Measurements from ENCODE around the gene CROCC2. TPM values are rescaled to one million over a fixed set of nuclear protein-coding genes. Genes with fewer than 3 reads are reported as not detected.

The CROCC2 gene
- polyA plus RNA-seq, 1 experiment: not detected

DNA sequence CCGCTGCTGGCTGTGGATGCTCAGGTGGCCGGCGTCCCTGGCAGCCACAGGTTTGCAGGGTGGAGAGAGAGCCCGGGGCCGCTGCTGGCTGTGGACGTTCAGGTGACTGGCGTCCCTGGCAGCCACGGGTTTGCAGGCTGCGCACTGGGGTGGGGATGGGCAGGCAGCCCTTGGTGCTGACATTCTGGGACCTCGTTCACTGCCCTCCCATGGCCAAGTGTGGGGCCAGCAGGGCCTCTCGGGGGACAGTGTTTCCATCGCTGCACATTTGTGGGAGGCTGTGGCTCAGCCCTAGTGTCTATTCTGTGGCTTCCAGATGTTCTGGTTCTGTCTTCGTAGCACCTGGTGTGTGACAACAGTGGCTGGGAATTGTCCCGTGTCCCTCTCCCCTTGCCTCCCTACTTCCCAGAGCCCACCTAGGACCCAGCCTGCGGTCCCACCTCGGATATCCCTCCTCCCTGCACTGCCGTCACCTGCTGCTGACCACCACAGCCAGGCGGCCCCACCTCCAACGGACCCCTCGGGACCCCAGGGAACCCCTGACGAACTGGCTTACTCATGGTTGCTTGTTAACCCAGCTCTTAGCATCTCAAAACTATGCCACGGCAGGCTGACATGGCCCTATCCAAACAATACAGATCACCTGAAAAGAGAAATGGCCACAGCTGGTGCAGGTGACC, 915 bp downstream of the CROCC2 start:
- CTCF ChIA-PET: no interaction called here
- POLR2A ChIA-PET: no interaction called here

DNA sequence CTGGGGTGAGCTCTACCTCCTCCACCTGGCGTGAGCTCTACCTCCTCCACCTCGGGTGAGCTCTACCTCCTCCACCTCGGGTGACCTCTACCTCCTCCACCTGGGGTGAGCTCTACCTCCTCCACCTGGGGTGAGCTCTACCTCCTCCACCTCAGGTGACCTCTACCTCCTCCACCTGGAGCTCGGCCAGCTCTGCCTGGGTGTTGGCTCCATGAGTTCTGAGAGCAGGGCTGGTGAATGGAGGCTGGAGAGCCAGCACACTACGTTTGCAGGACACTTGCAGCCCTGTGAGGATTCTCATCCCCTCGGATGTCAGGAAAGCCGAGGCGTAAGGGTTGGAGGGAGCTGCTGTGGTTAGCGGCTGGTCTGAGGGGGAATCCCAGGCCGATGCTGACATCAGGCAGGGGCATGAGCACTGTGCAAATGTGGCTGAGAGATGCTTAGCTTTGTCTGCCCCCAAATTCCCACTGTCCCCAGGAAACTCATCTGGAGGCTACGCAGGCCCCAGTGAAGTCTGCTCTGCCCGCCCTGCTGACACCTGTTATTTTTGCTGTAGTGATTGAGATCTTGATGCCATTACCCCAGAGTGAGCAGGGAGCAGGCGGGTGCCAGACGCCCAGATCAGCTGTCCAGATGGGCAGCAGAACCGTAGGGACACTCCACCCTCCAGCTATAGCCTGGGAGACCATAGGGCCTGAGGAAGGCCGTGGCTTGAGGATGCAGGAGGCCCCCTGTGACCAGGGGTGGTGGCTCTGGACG, 3.3 kb downstream of the CROCC2 start:
- POLR2A ChIA-PET: no interaction called here
- Histone ChIP-seq H3K27ac (ENCODE audit: low read depth, low read length) (no peak overlapping the region), H3K9me3 (ENCODE audit: control insufficient read depth, insufficient read depth, low read length) (no peaks in the 10 kb centered on the region; the same call in 1 of the 2 replicates), H3K4me3 (ENCODE audit: low read depth, low read length) (no peak overlapping the region), H3K27me3 (ENCODE audit: control insufficient read depth, insufficient read depth, low read length) (peaks cover 2% of the 10 kb centered on the region)
- CTCF ChIA-PET: no interaction called here
- TF ChIP-seq, protein P1, sequence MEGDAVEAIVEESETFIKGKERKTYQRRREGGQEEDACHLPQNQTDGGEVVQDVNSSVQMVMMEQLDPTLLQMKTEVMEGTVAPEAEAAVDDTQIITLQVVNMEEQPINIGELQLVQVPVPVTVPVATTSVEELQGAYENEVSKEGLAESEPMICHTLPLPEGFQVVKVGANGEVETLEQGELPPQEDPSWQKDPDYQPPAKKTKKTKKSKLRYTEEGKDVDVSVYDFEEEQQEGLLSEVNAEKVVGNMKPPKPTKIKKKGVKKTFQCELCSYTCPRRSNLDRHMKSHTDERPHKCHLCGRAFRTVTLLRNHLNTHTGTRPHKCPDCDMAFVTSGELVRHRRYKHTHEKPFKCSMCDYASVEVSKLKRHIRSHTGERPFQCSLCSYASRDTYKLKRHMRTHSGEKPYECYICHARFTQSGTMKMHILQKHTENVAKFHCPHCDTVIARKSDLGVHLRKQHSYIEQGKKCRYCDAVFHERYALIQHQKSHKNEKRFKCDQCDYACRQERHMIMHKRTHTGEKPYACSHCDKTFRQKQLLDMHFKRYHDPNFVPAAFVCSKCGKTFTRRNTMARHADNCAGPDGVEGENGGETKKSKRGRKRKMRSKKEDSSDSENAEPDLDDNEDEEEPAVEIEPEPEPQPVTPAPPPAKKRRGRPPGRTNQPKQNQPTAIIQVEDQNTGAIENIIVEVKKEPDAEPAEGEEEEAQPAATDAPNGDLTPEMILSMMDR (IDR thresholded peaks at IDR 0.05; ENCODE audit: low read depth, low read length): no peak
- no peak for DNase-seq (ENCODE audit: low read depth, low spot score)

More for the DNA sequence above, 915 bp downstream of the CROCC2 start:
- peaks cover 5% of the 10 kb centered on the region for H3K27me3 ChIP-seq (ENCODE audit: control insufficient read depth, insufficient read depth, low read length)
- no peak for DNase-seq (ENCODE audit: low read depth, low spot score)
- no peak overlapping the region for H3K27ac ChIP-seq (ENCODE audit: low read depth, low read length)
- TF ChIP-seq, protein P1 (IDR thresholded peaks at IDR 0.05; ENCODE audit: low read depth, low read length): no peak
- H3K9me3 ChIP-seq (ENCODE audit: control insufficient read depth, insufficient read depth, low read length): no peaks in the 10 kb centered on the region; the same call in 1 of the 2 replicates
- no peak overlapping the region for H3K4me3 ChIP-seq (ENCODE audit: low read depth, low read length)

DNA sequence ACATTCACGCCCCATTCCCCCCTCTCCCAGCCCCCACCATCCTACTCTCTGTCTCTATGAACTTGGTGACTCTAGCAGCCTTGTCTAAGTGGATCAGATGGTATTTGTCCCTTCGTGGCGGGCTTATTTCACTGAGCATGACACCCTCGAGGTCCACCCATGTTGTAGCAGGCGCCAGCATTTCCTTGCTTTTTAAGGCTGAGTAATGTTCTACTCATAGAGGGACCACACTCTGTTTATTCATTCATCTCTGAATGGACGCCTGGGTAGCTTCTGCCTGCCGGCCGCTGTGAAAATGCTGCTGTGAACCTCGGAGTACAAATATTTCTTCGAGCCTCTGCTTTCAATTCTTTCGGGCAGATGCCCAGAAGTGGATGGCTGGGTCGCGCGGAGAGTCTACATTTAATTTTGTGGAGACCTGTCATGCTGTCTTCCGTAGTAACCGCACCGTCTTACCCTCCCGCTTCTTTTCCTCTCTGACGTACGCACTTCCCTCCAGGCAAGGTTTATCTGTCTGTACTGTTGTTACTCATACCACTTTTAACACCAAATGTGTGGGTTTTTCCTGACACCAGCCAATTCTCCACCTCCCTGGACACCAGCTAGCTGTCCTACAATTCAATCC, 5.6 kb downstream of the CROCC2 start:
- H3K9me3 ChIP-seq (ENCODE audit: control insufficient read depth, insufficient read depth, low read length): no peaks in the 10 kb centered on the region; the same call in 1 of the 2 replicates
- H3K27ac ChIP-seq (ENCODE audit: low read depth, low read length): no peak overlapping the region
- no peaks in the 10 kb centered on the region for H3K27me3 ChIP-seq (ENCODE audit: control insufficient read depth, insufficient read depth, low read length)
- DNase-seq (ENCODE audit: low read depth, low spot score): no peak
- TF ChIP-seq, protein P1 (IDR thresholded peaks at IDR 0.05; ENCODE audit: low read depth, low read length): no peak
- no peak overlapping the region for H3K4me3 ChIP-seq (ENCODE audit: low read depth, low read length)
- ChIA-PET CTCF (interaction anchor here (0.9 kb wide), 1 partner anchor 15 kb away, joined by 3 read pairs; no protein-coding TSS in a partner anchor), POLR2A (no interaction called here)

DNA sequence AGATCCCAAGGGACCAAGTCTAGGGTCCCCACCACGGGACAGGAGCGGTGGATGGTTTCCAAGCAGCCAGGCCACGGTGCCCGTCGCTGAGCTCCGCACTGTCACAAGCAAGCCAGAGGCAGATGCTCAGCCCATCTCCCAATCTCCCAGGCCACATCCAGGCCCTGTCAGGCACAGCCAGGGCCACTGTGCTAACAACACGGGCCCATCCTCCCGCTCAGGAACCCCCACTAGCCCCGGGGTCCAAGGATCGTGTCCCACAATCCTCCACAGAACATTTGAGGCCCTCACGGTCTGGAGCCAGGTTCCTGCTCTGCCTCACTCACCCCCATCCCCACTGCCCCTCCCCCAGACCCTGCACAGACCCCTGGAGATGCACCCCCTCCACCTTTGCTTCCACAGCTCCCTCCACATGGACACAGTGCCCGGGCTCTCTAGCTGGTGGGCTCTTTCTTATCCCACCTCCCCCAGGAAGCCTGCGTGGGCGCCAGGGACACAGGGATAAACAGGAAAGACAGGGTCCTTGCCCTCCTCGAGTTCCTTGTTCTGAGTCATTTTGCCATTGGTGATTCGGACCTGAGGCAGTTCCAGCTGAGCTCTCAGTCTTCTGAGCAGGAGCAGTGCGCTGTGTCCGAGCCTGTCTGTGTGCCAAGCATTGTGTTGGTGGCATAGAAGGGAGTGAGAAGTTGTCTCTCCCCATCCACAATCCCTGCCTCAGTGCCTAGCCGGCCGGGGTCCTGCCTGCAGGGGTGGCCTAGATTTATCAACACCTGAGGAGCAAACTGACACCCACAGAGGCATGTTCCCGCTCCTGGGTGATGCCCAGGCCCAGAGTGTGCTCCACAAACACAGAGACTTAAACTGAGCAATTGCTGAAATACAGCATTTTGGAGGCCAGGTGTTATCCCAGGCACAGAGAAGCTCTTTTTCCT, 7.0 kb downstream of the CROCC2 start:
- ChIA-PET POLR2A (no interaction called here), CTCF (interaction anchor here (0.5 to 2.8 kb wide), 7 partner anchors 13 to 429 kb away, joined by 3 to 12 read pairs (median 4); no protein-coding TSS in a partner anchor)
- no peak for DNase-seq (ENCODE audit: low read depth, low spot score)
- H3K4me3 ChIP-seq (ENCODE audit: low read depth, low read length): no peak overlapping the region
- TF ChIP-seq, protein P1 (IDR thresholded peaks at IDR 0.05; ENCODE audit: low read depth, low read length): no peak
- no peaks in the 10 kb centered on the region for H3K27me3 ChIP-seq (ENCODE audit: control insufficient read depth, insufficient read depth, low read length)
- H3K9me3 ChIP-seq (ENCODE audit: control insufficient read depth, insufficient read depth, low read length): no peaks in the 10 kb centered on the region; the same call in 1 of the 2 replicates
- H3K27ac ChIP-seq (ENCODE audit: low read depth, low read length): no peak overlapping the region

Measured in AG04450 (cell line).